OCI-LY3 (cell line): ENCODE results near the gene TMEM150C.

Source experiments
- EZH2phosphoT487 ChIP-seq: fragments of 200-600 bp; shearing (Covaris generic); IDR thresholded peaks from 2 replicates; pipeline ENCODE4 v1.6.1; 2018; ENCODE audit warnings: antibody characterized with exemption, mixed run types, low read depth
- TF ChIP-seq, protein P1 (sequence below): fragments of 200-600, 300-600 bp; sonication (generic); IDR thresholded peaks from 2 replicates; pipeline ENCODE4 v1.5.1; 2014; ENCODE audit warnings: antibody characterized with exemption, low read length, low read depth

DNA sequence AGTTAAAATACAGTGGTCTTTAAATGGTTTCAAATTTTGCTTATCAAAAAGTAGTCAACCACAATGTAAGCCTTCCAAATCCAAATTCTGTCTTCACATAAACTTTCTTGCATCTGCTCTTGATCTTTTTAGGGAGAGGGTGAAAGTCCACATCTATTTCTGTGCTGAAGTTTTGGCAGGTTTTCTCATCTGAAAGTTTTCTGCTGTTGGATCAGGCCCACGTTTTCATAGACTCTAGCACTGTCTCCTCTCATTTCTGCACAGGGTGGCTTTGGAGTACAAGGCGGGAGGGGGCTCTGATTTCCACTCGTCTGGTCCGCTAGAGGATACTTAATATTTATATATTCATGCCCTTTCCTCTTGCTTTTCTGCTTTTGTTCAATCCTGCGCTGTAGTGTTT, 18.1 kb upstream of the TMEM150C start:
- TF ChIP-seq, protein P1, sequence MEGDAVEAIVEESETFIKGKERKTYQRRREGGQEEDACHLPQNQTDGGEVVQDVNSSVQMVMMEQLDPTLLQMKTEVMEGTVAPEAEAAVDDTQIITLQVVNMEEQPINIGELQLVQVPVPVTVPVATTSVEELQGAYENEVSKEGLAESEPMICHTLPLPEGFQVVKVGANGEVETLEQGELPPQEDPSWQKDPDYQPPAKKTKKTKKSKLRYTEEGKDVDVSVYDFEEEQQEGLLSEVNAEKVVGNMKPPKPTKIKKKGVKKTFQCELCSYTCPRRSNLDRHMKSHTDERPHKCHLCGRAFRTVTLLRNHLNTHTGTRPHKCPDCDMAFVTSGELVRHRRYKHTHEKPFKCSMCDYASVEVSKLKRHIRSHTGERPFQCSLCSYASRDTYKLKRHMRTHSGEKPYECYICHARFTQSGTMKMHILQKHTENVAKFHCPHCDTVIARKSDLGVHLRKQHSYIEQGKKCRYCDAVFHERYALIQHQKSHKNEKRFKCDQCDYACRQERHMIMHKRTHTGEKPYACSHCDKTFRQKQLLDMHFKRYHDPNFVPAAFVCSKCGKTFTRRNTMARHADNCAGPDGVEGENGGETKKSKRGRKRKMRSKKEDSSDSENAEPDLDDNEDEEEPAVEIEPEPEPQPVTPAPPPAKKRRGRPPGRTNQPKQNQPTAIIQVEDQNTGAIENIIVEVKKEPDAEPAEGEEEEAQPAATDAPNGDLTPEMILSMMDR = no peak
- no peak for TF ChIP-seq EZH2phosphoT487
